ENCODE results near the gene CCT3. TPM values are rescaled to one million over a fixed set of nuclear protein-coding genes. Genes with fewer than 3 reads are reported as not detected.
A peak's percentile ranks its signal among the peaks of the same experiment; 100 is the strongest.

The CCT3 gene
- total RNA-seq: 100 to 1,000 TPM; 125 to 294 TPM

DNA sequence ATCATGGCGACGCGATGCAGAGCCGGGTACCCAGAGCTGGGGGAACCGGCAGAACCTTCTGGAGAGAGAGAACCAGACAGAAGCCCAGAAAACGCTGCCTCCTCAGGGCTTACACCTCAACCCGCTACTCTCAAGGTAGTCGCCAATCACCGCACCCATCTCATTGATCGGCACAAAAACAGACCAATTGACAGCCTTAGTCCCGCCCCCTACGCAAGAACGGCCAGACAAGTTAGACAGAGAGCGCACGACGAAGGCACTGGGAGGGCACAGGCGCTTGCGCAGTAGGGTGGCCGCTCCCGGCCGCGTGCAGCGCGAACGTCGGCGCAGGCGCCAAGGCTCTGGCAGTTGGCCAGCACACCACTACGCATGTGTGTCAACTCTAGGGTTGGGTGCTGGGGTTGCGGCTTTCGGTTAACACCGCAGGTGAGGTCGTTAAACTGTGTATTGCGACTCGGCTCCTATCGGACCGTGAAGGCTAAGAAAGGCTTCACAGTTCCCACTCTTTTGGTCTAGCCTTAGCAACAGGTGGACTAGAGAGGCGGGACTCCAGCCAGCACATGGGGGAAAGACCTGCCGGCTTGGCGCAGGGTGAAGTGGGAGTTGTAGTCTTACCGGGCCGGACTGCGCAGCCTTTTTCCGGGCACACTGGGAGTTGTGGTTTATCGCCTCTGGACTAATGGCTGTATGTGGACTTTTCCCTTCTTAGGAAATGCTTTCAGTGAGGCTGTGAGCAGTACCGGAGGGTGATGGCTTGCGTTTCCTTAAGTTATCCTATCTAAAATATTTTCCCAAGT, at the start of gene CCT3, which contains the start of gene TSACC:
Gene CCT3 (minus strand): TSS at position 113 of the 797 bp plus-strand sequence. CDS start 108 bp downstream, at position 5.
Gene TSACC (plus strand): TSS at position 347 of the 797 bp plus-strand sequence. CDS start 1,232 bp downstream, outside the sequence.
- Histone ChIP-seq H3K4me3 (peak within 1 kb of the TSS; percentile 74), H3K9ac (ENCODE audit: low read depth in 2 of 2, low read length in 2 of 2) (peak within 1 kb of the TSS; percentile 61 to 80), H3K36me3 (peaks cover 5% of the 10 kb centered on the region), H3K27ac (peak within 1 kb of the TSS; percentile 72), H3K4me1 (peaks cover 8% of the 10 kb centered on the region), H3K9me3 (no peaks in the 10 kb centered on the region), H3K27me3 (no peaks in the 10 kb centered on the region)
- TF ChIP-seq CTCF (IDR thresholded peaks at IDR 0.05): no peak
- intact Hi-C loops (cut with DNase I): no loop called here
- DNase-seq: peak; percentile 100

GRCh38 chr1:156387870-156388173, 49.7 kb upstream of the CCT3 start:
- Histone ChIP-seq H3K9me3 (no peaks in the 10 kb centered on the region), H3K27me3 (peaks cover 22% of the 10 kb centered on the region), H3K36me3 (no peaks in the 10 kb centered on the region), H3K9ac (ENCODE audit: low read depth in 2 of 2, low read length in 2 of 2) (no peak overlapping the region), H3K4me1 (no peaks in the 10 kb centered on the region), H3K4me3 (no peak overlapping the region), H3K27ac (no peak overlapping the region)
- DNase-seq: no peak
- no peak for TF ChIP-seq CTCF (IDR thresholded peaks at IDR 0.05)
- intact Hi-C loops (cut with DNase I): no loop called here

- Histone ChIP-seq H3K4me3 (no peak overlapping the region), H3K4me1 (no peaks in the 10 kb centered on the region), H3K27ac (no peak overlapping the region), H3K9ac (ENCODE audit: low read depth in 2 of 2, low read length in 2 of 2) (no peak overlapping the region), H3K9me3 (no peaks in the 10 kb centered on the region), H3K36me3 (no peaks in the 10 kb centered on the region), H3K27me3 (peaks cover 22% of the 10 kb centered on the region)
- intact Hi-C loops (cut with DNase I): no loop called here
- no peak for DNase-seq
- no peak for TF ChIP-seq CTCF (IDR thresholded peaks at IDR 0.05)
Measured at GRCh38 chr1:156386949-156387869, 49.1 kb upstream of the CCT3 start.

DNA sequence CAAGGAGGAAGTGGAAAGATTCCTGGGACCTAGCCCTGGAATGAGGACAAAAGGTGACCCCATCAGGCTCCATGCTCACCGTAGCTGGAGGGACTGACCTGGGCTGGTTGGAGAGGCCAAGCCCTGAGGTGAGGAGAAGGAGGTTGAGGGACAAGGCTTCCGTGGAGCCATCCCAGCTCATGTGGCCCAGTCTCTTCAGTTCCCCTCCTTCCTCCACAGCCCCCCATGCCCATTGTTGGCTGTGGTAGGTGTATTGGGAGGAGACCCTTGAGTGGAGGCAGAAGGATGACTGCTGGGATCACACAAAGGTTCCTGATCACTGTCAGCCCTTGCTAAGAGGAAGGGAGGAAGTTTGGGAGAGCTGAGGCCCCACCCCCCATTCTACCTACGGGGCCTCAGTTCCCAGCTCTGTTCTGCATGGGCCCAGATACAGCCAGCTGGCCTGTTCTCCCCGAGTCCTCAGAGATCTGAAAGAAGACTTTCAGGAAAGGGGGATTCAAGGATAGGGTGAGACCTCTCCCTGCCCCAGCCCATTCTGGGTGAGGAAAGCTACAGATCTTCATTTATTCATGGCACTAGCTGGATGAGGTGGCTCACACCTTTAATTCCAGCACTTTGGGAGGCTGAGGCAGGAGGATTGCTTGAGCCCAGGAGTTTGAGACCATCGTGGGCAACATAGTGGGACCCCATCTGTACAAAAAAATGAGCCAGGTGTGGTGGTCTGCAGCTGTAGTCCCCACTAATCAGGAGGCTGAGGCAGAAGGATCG, 48.2 kb upstream of the CCT3 start:
- Histone ChIP-seq H3K9ac (ENCODE audit: low read depth in 2 of 2, low read length in 2 of 2) (no peak overlapping the region), H3K27ac (no peak overlapping the region), H3K9me3 (no peaks in the 10 kb centered on the region), H3K27me3 (peaks cover 22% of the 10 kb centered on the region), H3K36me3 (no peaks in the 10 kb centered on the region), H3K4me1 (no peaks in the 10 kb centered on the region), H3K4me3 (no peak overlapping the region)
- no peak for DNase-seq
- TF ChIP-seq CTCF (IDR thresholded peaks at IDR 0.05): no peak
- intact Hi-C loops (cut with DNase I): no loop called here

- no peaks in the 10 kb centered on the region for H3K36me3 ChIP-seq
- H3K27ac ChIP-seq: no peak overlapping the region
- TF ChIP-seq CTCF (IDR thresholded peaks at IDR 0.05): peak; percentile 86
- peaks cover 22% of the 10 kb centered on the region for H3K27me3 ChIP-seq
- no peaks in the 10 kb centered on the region for H3K9me3 ChIP-seq
- H3K4me3 ChIP-seq: no peak overlapping the region
- intact Hi-C loops (cut with DNase I): loop anchor here (2.0 kb wide), 1 partner anchor 59 kb away; no protein-coding TSS in a partner anchor
- no peak overlapping the region for H3K9ac ChIP-seq (ENCODE audit: low read depth in 2 of 2, low read length in 2 of 2)
- peak; percentile 66 for DNase-seq
- no peaks in the 10 kb centered on the region for H3K4me1 ChIP-seq
Measured at GRCh38 chr1:156385534-156386031, 47.5 kb upstream of the CCT3 start.
